Fibroblast of skin of right biceps (primary cell): Measurements from ENCODE around the gene FOXL2.
A peak's percentile ranks its signal among the peaks of the same experiment; 100 is the strongest.

Experiments used
- DNase-seq: peaks from one replicate; pipeline ENCODE4 v3.0.0-alpha.2; 2013

FOXL2 gene

DNA sequence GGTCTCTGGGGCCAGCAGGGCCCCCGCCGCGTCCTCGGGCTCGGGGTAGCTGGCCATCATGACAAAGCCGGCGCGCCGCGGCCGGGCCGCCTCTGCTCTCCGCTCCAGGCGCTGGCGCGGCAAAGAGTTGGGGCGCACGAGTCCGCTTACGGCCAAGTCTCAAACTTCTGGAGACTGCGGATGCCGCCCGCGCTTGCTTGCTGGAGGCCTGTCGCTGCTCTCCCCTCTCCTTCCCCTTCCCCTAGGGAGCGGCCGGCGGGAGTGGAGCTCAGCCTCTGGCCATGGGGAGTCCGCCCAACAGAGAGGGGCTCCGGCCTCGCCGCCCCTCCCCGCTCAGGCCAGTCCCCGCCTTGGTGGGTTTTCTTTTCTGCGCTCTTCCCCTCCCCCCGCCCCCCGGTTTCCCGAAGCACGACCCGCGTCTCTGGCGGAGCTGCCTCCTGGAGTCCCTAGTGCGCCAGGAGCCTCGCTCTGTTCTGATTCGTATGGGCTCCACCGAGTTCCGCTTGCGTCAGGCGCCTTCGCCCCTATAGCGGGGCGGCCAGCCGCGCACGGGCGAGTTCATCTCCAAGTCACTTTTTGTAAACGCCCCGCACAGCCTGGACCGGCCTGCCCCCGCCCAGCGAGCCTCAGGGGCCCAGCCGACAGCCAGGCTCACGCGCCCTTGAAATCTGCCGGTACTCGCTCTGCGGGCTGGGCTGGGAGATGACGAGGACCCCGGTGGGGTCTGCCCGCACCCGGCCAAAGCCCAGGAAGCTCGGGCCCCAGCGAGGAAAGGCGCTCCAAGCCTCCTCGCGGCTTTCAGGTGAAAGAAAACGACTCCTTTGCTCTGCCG is at the start of gene FOXL2, which contains the start of gene FOXL2NB:
TSS of gene FOXL2 (minus strand) at position 475 of the 832 bp plus-strand sequence. CDS start at position 60, 415 bp downstream.
TSS of gene FOXL2NB (plus strand) at position 555 of the 832 bp plus-strand sequence. CDS start at position 703, 148 bp downstream.
- peak; percentile 79 for DNase-seq

DNA sequence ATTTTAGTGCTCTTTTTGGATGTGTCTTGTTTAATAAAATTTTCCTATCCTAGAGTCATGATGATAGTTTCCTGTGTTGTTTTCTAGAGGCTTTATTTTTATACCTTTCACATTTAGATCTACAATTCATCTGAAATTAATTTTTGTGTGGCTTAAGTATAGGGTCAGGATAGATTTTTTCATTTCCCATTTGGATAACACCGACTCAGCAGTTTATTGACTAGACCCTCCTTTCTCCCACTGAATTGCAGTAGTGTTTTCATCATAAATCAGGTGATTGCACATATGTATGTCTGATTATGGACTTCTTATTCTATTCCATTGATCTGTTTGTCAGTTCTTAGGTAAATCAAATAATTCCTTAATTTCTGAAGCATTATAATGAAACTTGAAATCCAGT is 48.8 kb upstream of the FOXL2 start:
- no peak for DNase-seq

DNA sequence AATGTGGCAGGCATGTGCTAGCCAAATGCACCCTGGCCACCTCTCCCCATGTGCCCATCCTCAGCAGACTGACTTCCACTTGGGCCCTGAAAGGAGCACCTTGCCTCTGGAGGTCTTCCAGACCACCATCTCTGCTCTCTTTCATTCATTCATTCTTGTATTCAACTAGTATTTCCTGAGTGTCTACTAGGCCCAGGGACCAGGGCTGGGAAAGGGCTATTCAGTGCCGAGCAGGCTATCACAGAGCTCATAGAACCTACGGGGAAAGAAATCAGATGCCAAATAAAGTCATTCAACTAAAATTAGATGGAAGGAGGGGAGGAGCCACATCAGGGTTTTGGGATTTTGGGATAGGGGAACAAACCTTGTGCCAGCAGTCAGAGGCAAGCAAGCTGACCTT is 40.2 kb upstream of the FOXL2 start:
- DNase-seq: no peak

DNA sequence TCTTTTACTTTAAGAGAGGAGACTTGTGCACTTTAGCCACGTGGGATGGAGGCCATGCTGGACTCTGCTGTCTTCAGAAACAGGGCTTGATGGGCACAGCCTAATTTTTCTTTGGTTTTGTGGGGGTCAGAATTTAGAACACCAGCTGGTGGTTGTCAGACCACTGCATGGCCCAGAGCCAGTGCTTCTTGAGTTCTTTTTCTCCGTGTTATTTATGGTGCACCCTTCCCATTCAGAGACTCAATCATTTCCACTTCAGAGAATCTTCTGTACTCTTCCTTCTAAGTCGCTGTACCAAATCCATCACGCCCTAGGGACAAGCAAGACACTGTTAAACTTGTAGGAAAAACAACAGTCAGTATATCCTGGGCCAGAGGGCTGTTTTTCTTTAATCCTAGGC is 39.0 kb upstream of the FOXL2 start:
- DNase-seq: no peak

DNA sequence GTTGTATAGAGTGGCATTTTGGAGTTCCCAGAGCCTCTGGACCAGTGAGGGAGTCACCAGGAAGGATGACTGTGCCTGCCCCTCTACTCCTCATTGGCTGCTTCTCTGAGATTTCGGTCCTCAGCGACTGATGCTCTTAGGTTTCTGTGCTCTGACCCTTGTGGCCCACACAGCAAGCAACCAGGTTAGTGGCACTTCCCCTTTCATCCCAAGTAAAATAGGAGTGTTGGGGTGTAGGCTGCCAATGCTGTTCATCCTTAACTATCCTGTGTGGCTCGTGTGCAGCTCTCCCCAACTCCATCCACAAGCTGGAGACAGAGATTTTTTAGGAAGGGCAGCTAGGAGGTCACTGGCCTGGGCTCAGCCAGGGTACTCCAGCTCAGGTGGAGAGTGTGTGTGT is 37.9 kb upstream of the FOXL2 start:
- no peak for DNase-seq

DNA sequence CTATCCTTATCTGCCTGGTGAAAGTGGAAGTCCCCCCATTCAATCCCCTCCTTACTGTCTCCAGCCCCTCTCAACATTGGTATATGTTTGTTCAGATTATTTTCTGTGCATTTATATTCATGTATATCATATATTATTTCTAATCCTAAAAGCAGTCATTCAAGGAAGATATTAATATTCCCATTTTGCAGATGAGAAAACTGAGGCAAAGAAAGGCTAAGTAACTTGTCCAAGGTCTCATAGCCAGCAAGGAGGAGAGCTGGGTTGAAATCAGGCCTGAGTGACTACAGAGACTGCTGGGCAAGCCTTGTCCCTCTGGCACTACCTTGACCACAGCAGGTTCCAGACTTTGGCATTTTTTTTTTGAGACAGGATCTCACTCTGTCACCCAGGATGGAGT is 29.1 kb upstream of the FOXL2 start:
- DNase-seq: no peak

DNA sequence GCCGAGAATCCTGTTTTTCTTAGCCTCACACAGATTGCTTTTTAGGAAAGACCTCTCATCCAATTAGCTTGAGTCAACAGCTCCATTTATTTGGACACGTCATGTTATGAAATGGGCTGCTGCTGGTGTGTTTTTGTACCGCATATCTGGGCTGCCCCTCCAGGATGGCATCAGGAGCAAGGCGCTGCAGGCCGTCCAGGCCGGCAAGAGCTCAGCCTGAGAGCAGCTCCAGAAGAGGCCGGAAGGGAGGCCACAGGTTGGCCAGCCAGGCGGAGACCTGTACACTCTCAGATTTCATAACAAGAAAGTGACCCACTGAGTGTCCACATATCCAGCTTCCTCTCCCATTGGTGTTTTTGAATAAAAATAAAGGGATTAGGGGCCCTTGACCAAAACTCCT is 28.4 kb upstream of the FOXL2 start:
- no peak for DNase-seq

DNA sequence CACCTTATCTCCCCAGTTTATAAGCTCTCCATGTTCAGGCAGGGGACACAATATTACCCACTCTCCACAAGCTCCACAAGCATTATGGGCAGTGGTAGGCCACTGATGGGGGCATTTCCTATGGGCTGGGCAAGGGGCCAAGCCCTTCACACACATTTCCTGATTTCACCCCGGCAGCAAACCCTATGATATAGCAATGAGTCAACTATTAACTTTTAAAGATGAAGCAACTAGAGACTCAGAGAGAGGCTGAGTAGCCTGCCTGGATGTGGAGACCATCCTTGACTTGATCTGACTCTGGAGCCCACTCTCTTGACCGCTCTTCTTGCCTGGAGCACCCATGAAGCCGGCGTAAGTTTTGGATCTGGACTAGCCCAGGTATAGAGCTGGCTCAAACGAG is 27.5 kb upstream of the FOXL2 start:
- peak; percentile 47 for DNase-seq

DNA sequence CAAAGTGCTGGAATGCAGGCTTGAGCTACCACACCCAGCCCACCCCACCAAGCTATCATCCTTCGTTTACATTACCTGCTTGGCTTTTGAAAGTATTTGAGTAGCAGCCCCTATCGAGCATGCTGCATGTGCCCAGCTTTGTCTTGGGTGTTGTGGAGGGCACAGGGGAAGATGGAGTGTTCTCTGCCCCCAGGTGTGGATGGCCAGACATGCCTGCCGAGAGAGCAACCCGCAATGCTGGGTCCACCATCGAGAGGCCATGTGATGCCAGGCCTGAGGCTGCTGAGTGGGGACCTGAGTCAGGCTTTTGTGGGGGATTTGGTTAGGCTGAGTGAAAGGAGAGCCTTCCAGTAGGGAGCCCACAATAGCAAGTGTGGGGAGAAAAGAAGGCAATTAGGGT is 26.0 kb upstream of the FOXL2 start:
- no peak for DNase-seq

DNA sequence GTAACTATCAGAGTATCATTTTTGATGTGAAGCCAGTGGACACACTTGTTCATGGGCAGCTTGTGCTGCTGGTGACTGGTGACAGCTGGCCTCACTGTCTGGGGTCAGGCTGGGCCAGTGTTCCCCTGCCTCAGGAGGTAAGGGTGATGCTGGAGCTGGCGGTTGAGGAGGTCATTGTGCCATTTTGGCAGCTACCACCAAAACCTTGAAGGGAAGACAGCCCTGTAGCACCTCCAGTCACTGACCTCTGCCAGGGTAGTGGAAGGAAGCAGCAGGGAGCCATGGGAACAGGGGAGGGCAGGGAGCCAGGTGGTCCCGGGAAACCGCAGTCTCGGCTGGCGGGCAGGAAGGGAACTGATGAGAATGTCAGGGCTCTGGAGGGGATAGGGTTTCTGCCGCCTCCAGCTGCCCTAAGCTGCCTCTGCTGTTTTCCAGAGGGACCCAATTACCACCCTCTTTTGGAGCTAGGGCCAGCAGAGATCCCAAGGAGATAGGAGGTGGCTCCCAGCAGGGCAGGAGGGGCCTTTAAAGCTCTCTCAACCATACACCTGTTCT is 24.9 kb upstream of the FOXL2 start:
- no peak for DNase-seq

DNA sequence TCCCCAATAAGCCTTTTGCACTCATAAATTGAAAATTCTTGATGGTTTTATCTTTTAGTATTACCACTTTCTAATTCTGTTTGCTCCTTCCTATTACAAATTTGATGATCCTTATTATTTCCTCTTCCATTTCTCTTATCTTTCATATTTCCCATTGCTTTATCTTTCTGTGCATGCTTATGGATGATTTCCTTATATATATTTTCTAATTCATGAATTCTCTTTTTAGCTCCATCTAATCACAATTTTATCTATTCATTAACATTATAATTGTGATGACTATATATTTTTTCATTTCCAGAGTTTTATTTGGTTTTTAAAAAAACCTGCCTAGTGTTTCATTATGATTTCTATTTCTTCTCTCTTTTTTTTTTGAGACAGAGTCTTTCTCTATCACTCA is 18.0 kb upstream of the FOXL2 start:
- no peak for DNase-seq

DNA sequence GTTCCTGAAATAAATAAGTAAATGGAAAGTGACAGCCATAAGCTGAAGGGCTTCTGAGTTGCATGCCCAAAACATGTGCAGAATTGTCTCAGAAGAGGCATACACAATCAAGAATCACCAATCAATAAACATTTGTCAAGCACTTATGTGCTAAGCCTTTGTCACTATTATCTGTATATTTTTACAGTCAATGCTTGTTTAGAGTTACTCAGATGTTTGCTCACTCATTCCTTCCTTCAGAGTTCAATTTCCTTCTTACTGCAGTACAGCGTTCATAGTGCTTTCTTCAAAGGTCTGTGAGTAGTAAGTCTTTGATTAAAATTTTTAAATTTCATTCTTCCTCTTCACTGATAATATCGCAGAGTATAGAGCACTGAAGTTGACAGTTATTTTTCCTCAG is 17.3 kb upstream of the FOXL2 start:
- DNase-seq: no peak

DNA sequence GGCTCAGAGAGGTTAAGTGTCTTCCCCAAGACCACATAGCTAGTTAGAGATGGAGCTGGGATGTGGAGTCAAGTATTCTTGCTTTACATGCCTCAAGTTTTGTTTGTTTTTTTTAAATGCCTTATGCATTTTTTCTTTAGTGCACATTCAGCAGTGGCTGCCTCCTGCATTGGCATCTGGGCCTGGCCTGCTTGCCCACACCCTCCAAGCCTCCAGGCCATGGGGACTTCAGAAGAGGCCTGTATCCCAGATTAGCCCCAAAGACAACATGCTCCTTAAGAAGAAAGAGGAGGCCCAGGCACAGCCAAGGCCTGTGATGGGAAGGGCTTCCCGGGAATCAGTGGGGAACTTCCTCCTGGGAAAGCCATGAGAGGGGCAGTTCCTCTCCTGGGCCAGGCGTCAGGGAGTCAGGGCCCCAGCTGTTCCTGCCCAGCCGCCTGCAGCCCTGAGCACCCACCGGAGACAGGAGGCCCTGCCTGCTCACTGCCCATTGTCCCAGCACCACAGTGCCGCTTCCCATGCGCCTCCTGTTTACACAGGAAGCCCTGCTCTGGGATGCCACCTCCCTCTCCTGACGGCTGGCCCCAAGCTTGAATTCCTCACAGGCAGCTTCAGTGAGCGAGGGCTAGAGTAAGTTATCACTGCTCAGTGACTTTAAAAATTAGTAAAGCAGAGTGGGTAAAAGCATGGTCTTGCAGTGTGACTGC is 16.1 kb upstream of the FOXL2 start:
- DNase-seq: no peak

DNA sequence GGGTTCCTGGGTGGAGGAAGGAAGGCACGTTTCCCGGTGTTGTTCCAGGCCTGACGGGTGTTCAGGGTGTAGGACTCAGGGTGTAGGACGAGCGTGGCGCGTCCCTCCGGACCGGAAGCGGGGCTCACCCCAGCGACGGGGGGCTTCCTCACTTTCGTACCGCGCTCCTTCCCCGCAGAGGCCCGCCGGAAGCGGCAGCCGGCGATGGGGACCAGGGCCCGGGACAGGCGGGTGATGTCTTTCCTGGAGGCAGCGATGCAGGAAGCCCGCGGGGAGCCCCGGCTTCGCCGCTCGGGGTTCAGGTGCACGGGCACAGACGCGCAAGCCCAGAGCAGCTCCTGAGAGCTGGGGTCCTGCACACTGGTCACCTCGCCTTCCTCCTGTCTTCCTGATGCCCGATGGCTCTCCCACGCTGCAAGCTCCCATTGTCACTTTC is 13.5 kb upstream of the FOXL2 start:
- no peak for DNase-seq

DNA sequence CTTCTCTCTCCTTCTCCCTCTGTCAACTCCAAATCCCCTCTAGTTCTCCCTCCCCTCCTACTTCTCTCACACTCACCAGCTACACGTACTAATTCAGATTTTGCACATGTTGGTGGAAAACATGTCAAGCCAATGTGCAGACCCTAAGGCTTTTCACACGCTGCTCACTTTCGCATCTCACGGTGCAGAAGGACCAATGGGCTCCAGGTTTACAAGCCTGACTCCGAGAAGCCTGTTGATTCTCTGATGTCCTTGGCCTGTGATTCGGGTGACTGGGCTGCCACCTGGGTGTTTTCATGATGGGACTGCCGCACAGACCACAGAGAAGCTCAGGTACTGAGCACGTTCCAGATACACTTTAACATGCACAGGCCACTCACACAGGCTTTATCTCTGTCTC is 3.8 kb upstream of the FOXL2 start:
- DNase-seq: no peak

DNA sequence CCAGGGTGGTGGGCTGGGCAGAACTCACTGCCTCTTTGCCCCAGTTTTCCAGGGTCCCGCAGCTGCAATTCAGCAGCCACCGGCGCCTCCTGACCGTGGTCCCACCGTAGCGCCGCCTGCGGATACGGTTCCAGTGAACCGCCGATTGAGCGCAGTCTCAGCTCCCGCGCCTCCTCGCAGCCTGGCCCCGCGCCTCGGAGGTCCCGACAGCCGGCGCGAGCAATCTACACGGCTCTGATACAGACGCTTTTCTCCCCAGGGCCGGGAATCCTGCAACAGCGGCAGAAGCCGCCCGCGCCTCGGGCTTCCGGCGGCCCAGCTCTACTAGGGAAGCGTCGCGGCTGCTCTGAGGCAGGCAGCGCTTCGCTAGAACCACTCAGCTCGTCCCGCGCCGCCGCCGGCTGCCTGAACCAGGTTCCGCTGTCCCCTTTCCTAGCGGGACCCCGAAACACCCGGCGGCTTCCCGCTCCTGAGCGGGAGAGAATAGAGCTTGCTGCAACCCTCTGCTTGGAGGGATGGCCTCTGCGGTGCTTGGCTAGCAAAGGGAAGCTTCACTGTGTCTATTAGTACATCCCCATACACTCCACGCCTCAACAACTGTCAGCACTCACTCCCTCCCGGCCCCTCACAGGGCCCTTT is 3.2 kb upstream of the FOXL2 start:
- DNase-seq: peak; percentile 47

DNA sequence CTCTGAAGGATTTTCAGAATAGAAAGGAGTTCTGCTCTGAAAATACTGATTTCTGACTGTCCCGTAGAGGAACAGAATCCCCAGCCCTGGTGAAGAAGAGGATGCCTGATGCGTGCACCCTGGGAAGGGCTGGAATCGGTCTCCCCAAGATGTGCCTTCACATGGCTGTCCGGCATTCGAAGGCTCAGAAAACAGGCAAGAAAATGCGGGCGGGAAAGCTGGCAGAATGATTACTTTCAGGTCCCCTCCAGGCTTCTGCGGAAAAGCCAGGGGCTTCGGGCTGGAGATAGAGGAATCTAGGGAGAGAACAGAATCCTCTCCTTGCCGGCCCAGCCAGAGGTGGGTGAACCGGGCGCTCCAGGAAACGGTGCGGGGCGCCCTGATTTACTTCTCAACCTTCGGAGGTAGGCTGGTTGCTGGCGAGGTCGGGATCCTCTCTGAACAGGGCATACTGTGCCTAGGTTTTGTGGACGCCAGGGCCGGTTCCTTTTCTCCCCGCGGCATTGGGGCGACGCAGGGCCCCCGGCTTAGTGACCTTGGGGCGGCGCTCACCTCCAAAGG is 2.6 kb upstream of the FOXL2 start:
- no peak for DNase-seq

DNA sequence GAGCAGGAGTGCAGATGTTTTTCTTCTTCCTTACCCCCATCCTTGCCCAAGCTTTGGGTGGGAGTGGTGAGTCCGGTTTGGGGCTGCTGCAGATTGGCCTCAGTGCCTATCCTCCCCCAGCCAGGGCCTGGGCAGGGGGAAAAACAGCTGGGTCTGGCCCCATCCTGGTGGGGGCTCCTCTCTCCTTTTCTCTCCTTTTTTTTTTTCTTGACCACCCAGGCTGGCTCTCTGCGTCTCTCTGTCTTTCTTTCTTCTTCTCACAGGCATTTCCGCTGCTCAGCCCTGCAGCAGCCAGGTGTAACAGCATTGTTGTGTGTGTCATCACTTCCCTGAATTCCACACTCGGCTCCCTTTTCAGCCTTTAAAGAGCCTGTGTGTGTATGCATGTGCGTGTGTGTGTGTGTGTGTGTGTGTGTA is 2.1 kb upstream of the FOXL2 start:
- peak; percentile 12 for DNase-seq

DNA sequence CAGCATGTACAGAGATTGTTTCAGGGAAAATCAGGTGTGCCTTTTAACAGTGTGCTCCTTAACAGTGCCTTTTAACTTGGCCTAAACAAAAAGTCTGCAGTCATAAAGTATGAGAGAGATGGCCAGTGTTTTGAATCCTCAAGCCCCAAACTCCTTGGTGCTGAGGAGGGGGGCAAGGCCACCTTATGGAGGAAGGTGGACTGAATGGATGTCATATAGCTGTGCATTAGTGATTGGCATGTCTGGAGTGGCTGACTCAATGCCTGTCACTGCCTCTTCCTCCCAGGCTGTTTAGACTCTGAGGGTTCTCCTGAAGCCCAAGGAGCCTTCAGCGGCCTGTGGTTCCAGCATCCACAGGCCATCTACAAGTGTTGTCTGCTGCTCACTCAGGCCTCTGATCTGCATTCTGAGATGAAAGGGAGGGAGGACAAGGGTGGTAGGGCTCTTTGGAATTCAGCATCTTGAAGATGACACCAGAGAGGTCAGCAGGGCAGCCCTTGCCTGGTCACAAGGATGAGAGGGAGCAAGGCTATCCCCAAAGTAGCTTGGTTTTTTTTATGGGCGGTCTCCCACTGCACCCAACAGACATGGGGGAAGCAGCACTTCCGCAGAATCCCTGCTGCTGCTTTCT is 1.5 kb upstream of the FOXL2 start:
- DNase-seq: no peak

DNA sequence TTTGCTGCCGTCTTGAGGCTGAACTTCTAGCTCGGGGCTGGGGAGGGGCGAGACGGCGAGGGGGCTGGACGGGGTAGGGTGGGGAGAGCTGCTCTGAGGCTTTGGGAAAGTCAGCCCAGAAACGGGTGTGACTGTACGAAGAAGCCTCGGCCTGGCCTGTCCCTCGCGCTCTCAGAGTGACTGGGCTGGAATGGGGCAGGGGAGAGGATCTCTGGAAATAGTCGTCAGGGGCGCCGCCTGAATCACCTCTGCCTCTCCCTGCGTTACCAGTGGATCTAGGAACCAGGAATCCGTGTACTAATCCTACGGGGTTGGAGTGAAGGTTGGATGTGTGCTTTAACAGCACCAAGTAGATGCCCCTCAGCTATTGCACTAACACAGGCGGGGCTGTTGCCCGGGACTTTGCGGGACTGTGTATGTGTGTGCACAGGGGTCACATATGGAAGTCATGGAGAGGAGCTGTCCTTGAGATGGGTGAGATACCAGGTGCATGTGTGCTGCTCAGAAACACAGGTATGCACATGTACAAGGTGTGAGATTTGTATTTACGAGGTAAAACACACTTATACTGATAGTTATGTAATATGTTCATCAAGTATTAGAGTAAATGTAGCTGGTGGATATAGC is 671 bp upstream of the FOXL2 start:
- DNase-seq: peak; percentile 16

DNA sequence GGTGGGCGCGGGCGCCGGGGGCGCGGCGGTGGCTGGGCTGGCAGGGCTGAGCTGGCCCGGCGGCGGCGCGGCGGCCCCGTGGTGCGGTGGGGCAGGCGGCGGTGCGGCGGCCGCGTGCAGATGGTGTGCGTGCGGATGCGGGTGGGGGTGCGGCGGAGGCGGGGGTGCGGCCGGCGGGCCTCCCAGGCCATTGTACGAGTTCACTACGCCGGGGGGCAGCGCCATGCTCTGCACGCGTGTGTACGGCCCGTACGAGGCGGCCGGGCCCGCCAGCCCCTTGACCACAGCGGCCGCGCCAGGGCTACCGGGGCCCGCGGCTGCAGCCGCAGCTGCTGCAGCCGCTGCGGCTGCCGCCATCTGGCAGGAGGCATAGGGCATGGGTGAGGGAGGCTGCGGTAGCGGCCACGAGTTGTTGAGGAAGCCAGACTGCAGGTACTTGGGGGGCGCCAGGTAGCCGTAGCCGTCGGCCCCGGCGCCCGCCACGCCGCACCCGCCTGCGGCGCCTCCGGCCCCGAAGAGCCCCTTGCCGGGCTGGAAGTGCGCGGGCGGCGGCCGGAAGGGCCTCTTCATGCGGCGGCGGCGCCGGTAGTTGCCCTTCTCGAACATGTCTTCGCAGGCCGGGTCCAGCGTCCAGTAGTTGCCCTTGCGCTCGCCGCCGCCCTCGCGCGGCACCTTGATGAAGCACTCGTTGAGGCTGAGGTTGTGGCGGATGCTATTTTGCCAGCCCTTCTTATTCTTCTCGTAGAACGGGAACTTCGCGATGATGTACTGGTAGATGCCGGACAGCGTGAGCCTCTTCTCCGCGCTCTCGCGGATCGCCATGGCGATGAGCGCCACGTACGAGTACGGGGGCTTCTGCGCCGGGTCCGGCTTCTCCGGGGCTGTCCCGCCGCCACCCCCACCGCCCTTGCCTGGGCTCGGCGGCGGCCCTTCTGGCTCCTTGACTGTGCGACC is 951 bp downstream of the FOXL2 start:
- peak; percentile 49 for DNase-seq
